Mesenteric fat pad (tissue), 1 donor: ENCODE data around the gene ARMC8. TPM values are rescaled to one million over a fixed set of nuclear protein-coding genes. Genes with fewer than 3 reads are reported as not detected.

ENCODE experiments used
- DNase-seq: peaks from one replicate; pipeline ENCODE4 v3.0.0-alpha.2; 2020; ENCODE audit warnings: low spot score
- total RNA-seq: library from RNA; stranded (reverse); fragmentation: NEBNext Ultra II Directional; extraction: Animal tissue kit (Norgen Biotek cat#: 25700); gene quantifications from one replicate; pipeline ENCODE4 v1.2.1, GENCODE V29; 2021
- donor health status: DM: yes; HTN: yes; CAD: no.

The ARMC8 gene
- total RNA-seq, 1 donor from 2014 or later, result 102 TPM

GRCh38 chr3:138245026-138245425 lies 57.9 kb downstream of the ARMC8 start:
- DNase-seq, result no peak

- no peak for DNase-seq
These were observed 62.5 kb downstream of the ARMC8 start for GRCh38 chr3:138249636-138250035.

- DNase-seq, result no peak
These were observed 66.5 kb downstream of the ARMC8 start for GRCh38 chr3:138253609-138254008.

GRCh38 chr3:138254216-138254615 lies 67.1 kb downstream of the ARMC8 start:
- no peak for DNase-seq

GRCh38 chr3:138256022-138256421 lies 68.9 kb downstream of the ARMC8 start:
- DNase-seq, result no peak

GRCh38 chr3:138257986-138258385 lies 70.9 kb downstream of the ARMC8 start:
- DNase-seq, result no peak

- DNase-seq, result no peak
These were observed 72.0 kb downstream of the ARMC8 start for GRCh38 chr3:138259126-138259525.

GRCh38 chr3:138260611-138261010 lies 73.5 kb downstream of the ARMC8 start:
- no peak for DNase-seq

GRCh38 chr3:138263104-138263503 lies 76.0 kb downstream of the ARMC8 start:
- no peak for DNase-seq

GRCh38 chr3:138265745-138266144 lies 78.6 kb downstream of the ARMC8 start:
- DNase-seq, result no peak

GRCh38 chr3:138267083-138267482 lies 80.0 kb downstream of the ARMC8 start:
- no peak for DNase-seq

- DNase-seq, result no peak
These were observed 83.1 kb downstream of the ARMC8 start for GRCh38 chr3:138270245-138270644.

GRCh38 chr3:138271189-138271794 lies 84.2 kb downstream of the ARMC8 start:
- no peak for DNase-seq

- no peak for DNase-seq
These were observed 94.5 kb downstream of the ARMC8 start for GRCh38 chr3:138281561-138281960.

- DNase-seq, result no peak
These were observed 95.7 kb downstream of the ARMC8 start for GRCh38 chr3:138282836-138283235.

- DNase-seq, result no peak
These were observed 97.0 kb downstream of the ARMC8 start for GRCh38 chr3:138284079-138284478.

GRCh38 chr3:138284957-138285477 lies 97.9 kb downstream of the ARMC8 start:
- no peak for DNase-seq

GRCh38 chr3:138289260-138289659 lies 102.2 kb downstream of the ARMC8 start:
- no peak for DNase-seq

- DNase-seq, result no peak
These were observed 102.6 kb downstream of the ARMC8 start for GRCh38 chr3:138289701-138290100.

- DNase-seq, result no peak
These were observed 109.5 kb downstream of the ARMC8 start for GRCh38 chr3:138296639-138297038.

GRCh38 chr3:138297059-138297607 lies 110.0 kb downstream of the ARMC8 start:
- DNase-seq, result no peak

- DNase-seq, result no peak
These were observed 110.8 kb downstream of the ARMC8 start for GRCh38 chr3:138297876-138298275.

- DNase-seq, result no peak
These were observed 113.5 kb downstream of the ARMC8 start for GRCh38 chr3:138300647-138301046.
